ENCODE data around the gene SHANK3. TPM values are rescaled to one million over a fixed set of nuclear protein-coding genes. Genes with fewer than 3 reads are reported as not detected.

SHANK3 gene
- total RNA-seq, 1 experiment from 2014 or later, result 2.6 TPM

Other genes starting within 250 kb of the SHANK3 start
- 38.7 and 66.1 TPM in 2 replicates for gene SBF1, start 197.8 kb upstream of the SHANK3 start, total RNA-seq (2014; rRNA removed; shearing (Covaris generic); ENCODE audit: low replicate concordance)
- gene ADM2, start 191.3 kb upstream of the SHANK3 start, total RNA-seq (2014; rRNA removed; shearing (Covaris generic); ENCODE audit: low replicate concordance), result 2.2 and 6.9 TPM in 2 replicates
- gene MIOX, start 186.0 kb upstream of the SHANK3 start, total RNA-seq (2014; rRNA removed; shearing (Covaris generic); ENCODE audit: low replicate concordance), result 0.35 TPM in 1 of 2 replicates, not detected in the other
- 23.0 and 30.3 TPM in 2 replicates for gene LMF2, start 165.1 kb upstream of the SHANK3 start, total RNA-seq (2014; rRNA removed; shearing (Covaris generic); ENCODE audit: low replicate concordance)
- gene NCAPH2, start 164.6 kb upstream of the SHANK3 start, total RNA-seq (2014; rRNA removed; shearing (Covaris generic); ENCODE audit: low replicate concordance), result 68.0 and 102 TPM in 2 replicates
- gene SCO2, start 147.2 kb upstream of the SHANK3 start, total RNA-seq (2014; rRNA removed; shearing (Covaris generic); ENCODE audit: low replicate concordance), result 1.2 and 3.2 TPM in 2 replicates
- gene TYMP, start 142.8 kb upstream of the SHANK3 start, total RNA-seq (2014; rRNA removed; shearing (Covaris generic); ENCODE audit: low replicate concordance), result 22.1 and 22.2 TPM in 2 replicates
- gene KLHDC7B, start 126.9 kb upstream of the SHANK3 start, total RNA-seq (2014; rRNA removed; shearing (Covaris generic); ENCODE audit: low replicate concordance), result not detected in 2 replicates
- not detected in 2 replicates for gene SYCE3, start 109.9 kb upstream of the SHANK3 start, total RNA-seq (2014; rRNA removed; shearing (Covaris generic); ENCODE audit: low replicate concordance)
- 4.4 and 9.9 TPM in 2 replicates for gene CPT1B, start 94.4 kb upstream of the SHANK3 start, total RNA-seq (2014; rRNA removed; shearing (Covaris generic); ENCODE audit: low replicate concordance)
- 1.3 and 5.5 TPM in 2 replicates for gene CHKB, start 90.0 kb upstream of the SHANK3 start, total RNA-seq (2014; rRNA removed; shearing (Covaris generic); ENCODE audit: low replicate concordance)
- 2.2 TPM in 1 of 2 replicates, not detected in the other for gene MAPK8IP2, start 72.0 kb upstream of the SHANK3 start, total RNA-seq (2014; rRNA removed; shearing (Covaris generic); ENCODE audit: low replicate concordance)
- 9.8 and 16.0 TPM in 2 replicates for gene ARSA, start 44.7 kb upstream of the SHANK3 start, total RNA-seq (2014; rRNA removed; shearing (Covaris generic); ENCODE audit: low replicate concordance)
- gene ACR, start 65.4 kb downstream of the SHANK3 start, total RNA-seq (2014; rRNA removed; shearing (Covaris generic); ENCODE audit: low replicate concordance), result not detected in 2 replicates
- 6.5 and 11.5 TPM in 2 replicates for gene RABL2B, start 110.8 kb downstream of the SHANK3 start, total RNA-seq (2014; rRNA removed; shearing (Covaris generic); ENCODE audit: low replicate concordance)

Measured in MG63 (cell line).